GM19099 (cell line): Measurements from ENCODE around the gene MEIS1.

Experiments used
- POLR2A ChIP-seq: IDR thresholded peaks from 3 replicates; pipeline ENCODE4 v1.6.1; 2011; ENCODE audit warnings: low read depth; ENCODE audit not compliant: insufficient read length; ENCODE audit errors: extremely low read depth

The MEIS1 gene

DNA sequence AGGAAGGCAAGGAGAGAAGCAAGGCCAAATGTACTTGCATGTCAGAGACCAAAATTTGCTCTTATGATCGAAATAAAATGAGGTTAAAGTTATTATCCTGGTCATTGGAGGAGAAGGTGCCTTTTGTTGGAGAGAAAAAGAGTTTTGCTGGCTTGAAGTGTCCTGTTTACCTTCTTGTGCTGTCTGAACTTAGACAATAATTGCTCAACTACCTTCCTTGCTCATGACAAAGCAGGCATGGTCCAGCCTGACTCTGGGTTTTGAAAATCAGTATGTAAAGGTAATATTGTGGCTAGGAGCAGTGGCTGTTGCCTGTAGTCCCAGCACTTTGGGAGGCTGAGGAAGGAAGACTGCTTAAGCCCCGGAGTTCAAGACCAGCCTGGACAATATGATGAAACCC lies 89.1 kb downstream of the MEIS1 start:
- TF ChIP-seq POLR2A, result no peak

DNA sequence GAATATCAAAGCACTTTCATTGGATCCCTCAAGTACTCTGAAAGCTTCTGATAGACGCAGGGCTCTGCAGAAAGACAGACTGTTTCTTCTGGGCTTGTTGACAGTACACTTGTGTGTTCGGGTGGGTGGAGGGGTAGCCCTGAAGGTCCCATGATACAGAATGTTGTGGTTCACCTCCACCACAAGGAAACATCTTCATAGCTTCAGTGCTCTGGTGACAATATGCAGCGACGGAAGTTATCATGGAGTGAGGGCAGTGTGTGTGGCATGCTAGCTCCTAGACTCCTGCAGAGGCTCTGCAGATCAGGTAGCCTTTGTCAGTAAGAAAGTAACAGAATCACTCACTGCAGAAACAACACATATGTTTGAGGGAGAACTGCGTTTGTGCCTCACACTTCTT lies 90.7 kb downstream of the MEIS1 start:
- TF ChIP-seq POLR2A, result no peak

DNA sequence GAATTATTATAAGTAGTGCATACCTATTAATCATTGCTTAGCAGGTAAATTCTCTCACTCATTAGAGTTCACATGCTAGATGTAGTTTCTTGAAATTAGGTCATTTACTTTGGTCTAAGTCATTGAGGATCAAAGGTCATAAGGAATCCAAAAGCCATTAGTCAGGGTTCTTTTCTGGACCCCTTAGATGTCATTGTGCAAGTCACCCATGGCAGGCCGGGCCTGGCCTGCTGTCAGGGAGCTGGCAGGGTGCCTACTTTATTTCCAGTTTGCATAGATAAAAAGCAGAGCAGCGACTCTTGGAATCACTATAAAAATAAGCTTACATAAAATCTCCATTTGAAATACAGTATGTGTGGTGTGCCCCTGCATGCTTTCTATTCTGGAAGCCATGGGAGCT lies 91.3 kb downstream of the MEIS1 start:
- no peak for TF ChIP-seq POLR2A

- no peak for TF ChIP-seq POLR2A
These were observed 94.2 kb downstream of the MEIS1 start for GRCh38 chr2:66528974-66529724.

DNA sequence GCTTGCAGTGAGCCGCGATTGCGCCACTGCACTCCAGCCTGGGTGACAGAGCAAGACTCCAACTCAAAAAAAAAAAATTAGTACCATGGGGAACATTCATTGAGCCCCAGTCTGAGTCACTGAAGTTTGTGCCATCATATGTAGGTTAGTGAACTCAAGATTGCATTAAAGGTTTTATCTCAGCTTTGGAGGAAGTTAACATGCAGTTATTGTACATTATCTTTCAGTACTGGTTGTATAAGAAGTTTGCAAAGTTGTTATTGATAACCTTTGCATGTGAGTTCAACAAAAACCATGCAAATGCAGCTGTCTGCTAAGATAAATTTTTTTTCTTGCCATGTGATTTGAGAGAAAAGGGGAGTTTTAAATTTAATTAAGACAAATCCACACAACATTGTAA lies 95.7 kb downstream of the MEIS1 start:
- TF ChIP-seq POLR2A, result no peak

DNA sequence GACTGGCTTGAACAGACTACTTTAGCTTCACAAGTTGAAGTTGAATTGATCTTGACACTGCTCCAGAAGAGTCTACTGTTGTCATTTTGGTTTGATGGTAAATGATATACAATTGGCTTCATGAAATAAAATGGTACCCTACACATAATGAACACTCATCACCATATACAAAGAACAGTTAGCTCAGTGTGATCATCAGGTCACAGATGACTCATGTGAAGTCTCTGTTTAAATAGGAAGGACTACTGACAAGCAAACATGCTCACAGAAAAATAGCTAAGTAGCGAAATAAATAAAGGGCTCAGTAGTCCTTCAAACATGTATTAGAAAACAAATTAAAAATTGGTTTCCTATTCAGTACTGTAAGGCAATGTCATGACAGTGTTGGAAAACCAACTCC lies 96.2 kb downstream of the MEIS1 start:
- TF ChIP-seq POLR2A, result no peak

DNA sequence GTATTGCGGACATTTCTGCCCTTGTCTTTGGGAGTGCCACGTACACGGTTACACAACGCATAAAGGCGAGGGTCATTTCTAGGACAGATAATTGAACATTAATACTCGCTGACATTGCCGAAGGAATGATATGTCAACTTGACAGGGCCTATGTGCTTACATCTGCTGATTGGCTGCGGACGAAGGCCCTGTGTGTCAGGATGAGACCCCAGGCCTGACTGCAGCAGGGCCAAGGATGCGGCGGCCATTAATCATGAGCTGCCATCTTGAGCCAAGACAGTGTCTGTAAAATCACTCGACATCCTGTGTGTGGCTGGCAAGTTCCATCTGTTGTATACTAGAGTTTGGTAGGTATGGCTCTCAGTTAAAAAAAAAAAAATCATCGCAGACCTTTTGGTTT lies 96.6 kb downstream of the MEIS1 start:
- TF ChIP-seq POLR2A, result no peak

GRCh38 chr2:66532972-66533868 lies 98.3 kb downstream of the MEIS1 start:
- TF ChIP-seq POLR2A, result no peak

DNA sequence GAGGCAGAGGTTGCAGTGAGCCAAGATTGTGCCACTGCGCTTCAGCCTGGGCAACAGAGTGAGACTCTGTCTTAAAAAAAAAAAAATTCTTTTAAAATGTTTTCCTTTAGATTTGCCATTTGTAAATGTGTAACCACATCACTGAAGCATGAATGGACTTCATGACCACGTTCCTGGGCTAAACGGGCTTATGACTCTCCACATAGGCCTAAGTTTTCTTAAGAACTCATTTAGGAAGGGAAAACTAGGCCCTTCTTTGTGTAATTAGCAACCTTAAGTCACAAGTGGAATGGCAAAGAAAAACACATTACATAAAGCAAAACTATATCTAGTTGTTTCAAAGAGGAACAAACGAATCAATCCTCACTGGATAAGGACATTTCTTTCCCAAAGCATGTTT lies 99.5 kb downstream of the MEIS1 start:
- TF ChIP-seq POLR2A, result no peak

GRCh38 chr2:66535574-66536289 lies 100.8 kb downstream of the MEIS1 start:
- TF ChIP-seq POLR2A, result no peak

- no peak for TF ChIP-seq POLR2A
These were observed 101.4 kb downstream of the MEIS1 start for GRCh38 chr2:66536290-66536673.

- no peak for TF ChIP-seq POLR2A
These were observed 102.1 kb downstream of the MEIS1 start for GRCh38 chr2:66536997-66537396.

- TF ChIP-seq POLR2A, result no peak
These were observed 103.4 kb downstream of the MEIS1 start for GRCh38 chr2:66538291-66538690.

GRCh38 chr2:66539452-66539851 lies 104.5 kb downstream of the MEIS1 start:
- TF ChIP-seq POLR2A, result no peak

- TF ChIP-seq POLR2A, result no peak
These were observed 106.7 kb downstream of the MEIS1 start for GRCh38 chr2:66541646-66542045.

- no peak for TF ChIP-seq POLR2A
These were observed 108.4 kb downstream of the MEIS1 start for GRCh38 chr2:66543257-66543767.

- no peak for TF ChIP-seq POLR2A
These were observed 109.3 kb downstream of the MEIS1 start for GRCh38 chr2:66544258-66544657.
